Measurements from ENCODE around the gene CWC27.
"Not testable (repeated sequence)": the region's sequence is repeated elsewhere in the genome, so short reads cannot be mapped to it uniquely, and the experiment has no call there.

CWC27 gene

DNA sequence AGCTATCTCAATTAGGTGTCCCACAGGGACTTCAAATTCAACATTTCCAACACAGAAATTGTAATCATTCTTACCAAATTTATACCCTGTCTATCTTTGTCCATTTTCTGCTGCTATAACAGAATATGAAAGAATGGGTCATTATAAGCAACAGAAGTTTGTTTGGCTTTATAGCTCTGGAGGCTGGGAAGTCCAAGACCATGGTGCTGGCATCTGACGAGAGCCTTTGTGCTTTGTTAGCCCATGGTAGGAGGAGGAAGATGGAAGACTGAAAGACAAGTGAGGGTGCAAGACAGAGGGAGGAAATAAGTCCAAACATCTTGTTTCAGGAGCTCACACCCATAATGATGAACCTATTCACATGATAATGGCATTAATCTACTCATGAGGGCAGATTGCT lies 72.2 kb downstream of the CWC27 start:
- DNase-seq: no peak

DNA sequence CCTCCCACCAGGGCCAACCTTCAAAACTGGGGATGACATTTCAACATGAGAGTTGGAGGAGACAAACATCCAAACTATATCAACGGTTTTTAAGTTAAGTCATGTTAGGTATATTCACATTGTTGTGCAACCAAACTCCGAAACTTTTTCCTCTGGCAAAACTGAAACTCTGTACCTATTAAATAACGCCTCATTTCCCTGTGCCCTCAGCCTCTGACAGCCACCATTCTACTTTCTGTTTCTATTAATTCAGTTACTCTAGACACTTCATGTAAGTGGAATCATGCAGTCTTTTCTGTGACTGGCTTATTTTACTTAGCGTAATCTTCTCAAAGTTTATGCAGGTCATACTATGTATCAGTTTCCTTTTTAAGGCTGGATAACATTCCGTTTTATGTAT lies 85.0 kb downstream of the CWC27 start:
- no peak for DNase-seq

- DNase-seq: no peak
Observed at GRCh38 chr5:64854855-64855254, 86.1 kb downstream of the CWC27 start.

DNA sequence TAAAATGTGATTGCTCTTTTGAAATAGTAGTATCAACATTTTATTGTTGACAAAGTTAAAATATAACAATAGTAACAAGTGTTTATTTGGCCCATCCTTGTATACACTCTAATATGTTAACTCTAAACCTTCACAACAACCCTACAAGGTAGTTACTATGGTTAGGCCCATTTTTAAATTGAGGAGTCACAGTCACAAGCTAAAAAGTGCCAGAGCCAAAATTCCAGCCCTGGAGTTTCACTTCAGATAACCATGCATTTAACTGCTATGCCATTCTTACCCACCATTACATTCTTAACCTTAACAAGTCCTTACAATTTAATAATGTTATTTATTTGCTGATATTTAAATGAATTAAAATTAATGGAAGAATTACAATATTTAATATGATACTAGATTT lies 91.2 kb downstream of the CWC27 start:
- no peak for DNase-seq

DNA sequence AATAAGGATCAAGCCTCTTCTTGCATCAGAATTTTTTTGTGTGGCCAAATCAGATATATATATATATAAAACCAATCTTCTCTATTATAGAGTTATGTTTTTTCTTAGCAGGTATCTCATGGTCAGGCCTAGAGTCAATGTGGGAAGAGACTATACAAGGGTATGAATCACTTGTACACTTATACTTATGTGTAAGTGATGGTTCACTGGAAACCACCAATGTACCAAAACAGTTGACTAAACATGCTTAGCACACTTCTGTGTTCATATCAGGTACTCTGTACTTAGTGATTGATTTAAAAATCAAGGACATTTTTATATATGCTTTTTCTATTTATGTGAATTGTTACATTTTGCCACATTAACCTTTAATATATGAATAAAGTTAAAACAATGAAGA lies 92.6 kb downstream of the CWC27 start:
- DNase-seq: no peak

DNA sequence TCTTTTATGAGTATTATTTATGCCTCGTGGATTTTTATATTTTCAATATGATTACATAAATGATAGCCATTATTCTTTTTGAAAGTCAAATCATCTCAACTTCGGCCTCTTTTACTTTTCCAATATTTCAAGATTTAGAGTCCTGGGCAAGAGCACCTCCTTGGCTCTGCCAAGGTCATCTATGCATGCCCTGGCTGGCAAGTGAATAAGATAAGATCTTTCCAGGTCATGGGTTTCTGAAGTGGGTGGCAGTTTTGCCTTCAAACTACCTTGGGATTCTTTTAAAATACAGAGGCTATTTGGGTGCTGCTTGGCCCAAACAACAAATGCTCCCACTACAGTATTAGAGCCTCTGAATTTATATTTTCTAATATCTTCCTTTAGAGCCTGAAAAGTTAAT lies 95.4 kb downstream of the CWC27 start:
- DNase-seq: no peak

DNA sequence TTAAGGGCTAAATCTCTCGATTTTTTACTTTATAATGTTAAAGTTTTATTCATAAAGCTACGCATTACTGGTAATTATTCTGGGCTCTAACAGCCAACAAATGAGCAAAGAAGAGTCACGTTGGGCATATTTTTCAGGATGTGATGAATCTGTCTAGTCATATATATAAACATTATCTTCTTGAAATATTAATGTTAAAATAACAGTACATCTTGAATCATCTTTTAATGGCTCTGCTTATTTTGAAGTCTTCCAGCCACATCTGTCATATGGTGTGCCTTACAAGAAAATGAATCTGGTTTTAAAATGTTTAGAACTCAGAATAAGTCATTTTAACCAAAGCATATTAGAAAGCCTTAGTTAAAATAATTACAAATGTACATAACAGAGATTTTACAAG lies 96.9 kb downstream of the CWC27 start:
- DNase-seq: no peak

DNA sequence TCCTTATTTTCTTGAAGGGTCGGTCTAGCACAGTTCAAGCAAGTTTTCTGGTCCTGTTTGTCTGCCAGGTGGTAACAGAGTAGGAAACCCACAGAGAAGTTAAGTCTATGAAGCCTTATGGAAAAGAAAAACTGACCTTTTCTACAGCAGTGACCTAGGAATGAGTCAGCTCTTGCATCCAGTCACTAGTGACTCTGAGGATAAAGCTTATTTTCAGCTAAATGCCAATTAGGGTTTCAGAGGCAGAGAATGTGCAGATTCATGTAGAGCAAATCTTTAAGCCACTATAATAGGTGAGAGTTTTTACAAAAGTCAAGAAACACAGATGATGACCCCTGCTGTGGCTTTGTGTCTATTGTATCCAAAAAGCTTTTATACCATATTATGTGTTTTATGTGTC lies 100.7 kb downstream of the CWC27 start:
- no peak for DNase-seq

DNA sequence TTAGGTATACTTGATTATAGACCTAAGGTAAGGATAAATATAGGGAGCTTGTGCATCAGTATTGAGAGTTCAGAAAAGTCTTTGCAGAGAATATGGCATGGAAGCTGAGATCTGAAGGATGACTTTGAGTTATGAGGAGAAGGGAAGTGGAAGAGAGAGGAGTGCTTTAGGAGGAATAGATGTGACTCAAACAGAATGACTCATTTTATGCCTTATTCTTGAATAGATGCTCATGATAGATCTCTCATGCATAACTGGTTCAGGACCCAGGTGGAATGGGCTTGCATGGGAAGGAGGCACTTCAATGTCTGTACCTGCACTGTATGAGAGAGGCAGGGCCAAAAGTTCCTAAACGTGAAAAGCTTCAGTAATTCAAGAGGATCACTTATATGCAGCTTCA lies 103.3 kb downstream of the CWC27 start:
- no peak for DNase-seq

GRCh38 chr5:64873441-64873840 lies 104.7 kb downstream of the CWC27 start:
- no peak for DNase-seq

GRCh38 chr5:64874753-64875152 lies 106.0 kb downstream of the CWC27 start:
- DNase-seq: no peak

GRCh38 chr5:64876203-64876602 lies 107.5 kb downstream of the CWC27 start:
- no peak for DNase-seq

- no peak for DNase-seq
Observed at GRCh38 chr5:64880821-64881220, 112.1 kb downstream of the CWC27 start.

GRCh38 chr5:64883912-64884311 lies 115.2 kb downstream of the CWC27 start:
- no peak for DNase-seq

DNA sequence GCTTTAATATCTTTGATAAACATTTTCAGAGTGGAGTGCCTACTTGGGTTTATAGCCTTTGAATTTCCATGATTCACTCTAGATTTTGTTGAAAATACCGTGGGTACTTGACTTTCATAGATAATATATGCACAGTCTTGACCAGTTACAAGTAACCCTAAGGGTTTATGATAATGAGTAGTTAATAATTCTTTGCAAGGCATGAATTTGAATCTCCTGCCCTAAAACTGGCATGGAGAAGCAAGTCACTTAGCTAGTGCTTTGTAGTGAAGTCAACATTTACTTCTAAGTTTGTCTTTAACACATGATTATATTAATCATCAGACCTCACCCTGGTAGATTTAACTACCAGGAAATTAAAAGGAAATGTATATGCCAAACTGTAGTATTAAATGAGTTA lies 115.8 kb downstream of the CWC27 start:
- DNase-seq: no peak

DNA sequence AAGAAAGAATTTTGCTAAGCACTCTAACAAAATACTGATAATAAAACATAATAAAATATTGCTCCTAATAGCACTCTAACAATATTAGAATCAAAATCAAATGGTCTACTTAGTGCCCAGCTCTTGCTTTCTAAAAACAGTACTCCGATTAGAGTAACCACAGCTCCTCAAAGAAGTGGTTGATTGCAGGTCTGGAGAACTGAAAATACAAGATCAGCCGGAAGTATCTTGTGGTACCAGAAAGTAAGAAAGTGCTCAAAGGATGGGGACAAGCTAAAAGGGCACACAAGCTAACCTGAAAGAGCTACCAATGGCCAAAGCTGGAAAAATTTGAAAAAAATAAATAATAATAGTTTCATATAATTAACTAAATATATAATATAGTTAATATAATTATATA lies 119.2 kb downstream of the CWC27 start:
- no peak for DNase-seq

GRCh38 chr5:64895748-64896147 lies 127.0 kb downstream of the CWC27 start:
- no peak for DNase-seq

- DNase-seq: no peak
Observed at GRCh38 chr5:64899838-64900237, 131.1 kb downstream of the CWC27 start.

- no peak for DNase-seq
Observed at GRCh38 chr5:64900618-64901017, 131.9 kb downstream of the CWC27 start.

DNA sequence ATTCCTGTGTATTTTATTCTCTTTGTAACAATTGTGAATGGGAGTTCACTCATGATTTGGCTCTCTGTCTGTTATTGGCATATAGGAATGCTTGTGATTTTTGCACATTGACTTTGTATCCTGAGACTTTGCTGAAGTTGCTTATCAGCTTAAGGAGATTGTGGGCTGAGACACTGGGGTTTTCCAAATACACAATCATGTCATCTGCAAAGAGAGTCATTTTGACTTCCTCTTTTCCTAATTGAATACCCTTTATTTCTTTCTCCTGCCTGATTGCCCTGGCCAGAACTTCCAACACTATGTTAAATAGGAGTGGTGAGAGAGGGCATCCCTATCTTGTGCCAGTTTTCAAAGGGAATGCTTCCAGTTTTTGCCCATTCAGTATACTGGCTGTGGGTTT lies 138.7 kb downstream of the CWC27 start:
- DNase-seq: not testable (repeated sequence)

GRCh38 chr5:64914396-64914795 lies 145.7 kb downstream of the CWC27 start:
- DNase-seq: no peak

- no peak for DNase-seq
Observed at GRCh38 chr5:64918083-64918482, 149.4 kb downstream of the CWC27 start.

- no peak for DNase-seq
Observed at GRCh38 chr5:64921386-64921785, 152.7 kb downstream of the CWC27 start.

DNA sequence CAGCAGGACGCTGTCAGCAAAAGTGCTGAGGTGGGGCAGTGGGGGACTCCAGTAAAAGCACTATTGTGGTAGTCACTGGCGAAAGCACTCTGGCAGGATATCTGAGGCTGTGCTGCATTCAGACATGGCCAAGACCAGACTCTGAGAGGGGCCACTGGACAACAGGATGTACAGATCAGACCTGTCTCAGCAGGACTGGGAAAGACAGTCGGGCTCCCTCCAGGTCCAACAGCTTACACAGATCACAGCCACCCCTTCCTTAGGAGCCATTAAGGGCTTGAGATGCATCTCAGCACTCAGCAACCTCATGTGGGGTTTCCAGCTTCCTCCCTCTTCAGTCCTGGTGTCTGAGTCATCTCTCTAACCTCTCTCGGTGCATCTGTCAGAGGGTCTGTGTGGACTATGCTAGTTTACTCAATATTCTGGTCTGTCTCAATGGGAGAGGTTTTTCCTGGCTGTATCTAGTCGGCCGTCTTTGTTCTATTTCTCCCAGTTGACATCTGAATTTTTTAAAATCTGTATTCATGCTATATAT lies 154.5 kb downstream of the CWC27 start:
- DNase-seq: no peak

DNA sequence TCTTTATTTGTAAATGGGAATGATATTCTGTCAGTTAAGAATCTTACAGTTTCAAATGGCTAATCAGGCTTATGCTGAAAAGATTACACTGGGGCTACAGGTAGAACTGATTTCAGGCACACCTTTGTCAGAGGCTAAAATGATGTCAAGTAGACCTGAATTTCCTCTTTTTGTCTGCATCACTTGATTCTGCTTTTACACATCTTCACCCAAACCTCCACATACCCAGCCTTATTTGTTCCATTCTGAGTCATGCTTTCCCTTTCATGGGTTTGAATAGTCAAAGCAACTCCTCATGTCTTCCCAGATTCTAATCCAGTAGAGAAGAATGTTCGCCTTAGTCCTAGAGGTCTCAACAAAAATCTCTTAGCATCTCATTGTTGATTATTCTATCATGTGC lies 156.4 kb downstream of the CWC27 start:
- DNase-seq: no peak

GRCh38 chr5:64929833-64930232 lies 161.1 kb downstream of the CWC27 start:
- DNase-seq: no peak
